ENCODE data around the gene DDO. TPM values are rescaled to one million over a fixed set of nuclear protein-coding genes. Genes with fewer than 3 reads are reported as not detected.
"Not testable (repeated sequence)": the region's sequence is repeated elsewhere in the genome, so short reads cannot be mapped to it uniquely, and the experiment has no call there.

The DDO gene
- polyA plus RNA-seq, 1 experiment = 0.68 TPM

GRCh38 chr6:110351986-110352385 is 63.4 kb downstream of the DDO start:
- Histone ChIP-seq H3K9me3 (ENCODE audit: control insufficient read depth, insufficient read depth, low read length) (no peaks in the 10 kb centered on the region), H3K4me3 (ENCODE audit: low read depth, low read length) (no peak overlapping the region), H3K27ac (ENCODE audit: low read depth, low read length) (no peak overlapping the region), H3K27me3 (ENCODE audit: control insufficient read depth, insufficient read depth, low read length) (peaks cover 21% of the 10 kb centered on the region)
- TF ChIP-seq CTCF (IDR thresholded peaks at IDR 0.05; ENCODE audit: low read depth, low read length) = no peak
- no peak for DNase-seq (ENCODE audit: low read depth, low spot score)
- ChIA-PET POLR2A (no interaction called here), CTCF (interaction anchor here (1.0 to 3.5 kb wide), 2 partner anchors 10 to 13 kb away, joined by 7 to 25 read pairs; no protein-coding TSS in a partner anchor)

GRCh38 chr6:110351546-110351945 is 63.8 kb downstream of the DDO start:
- POLR2A ChIA-PET = no interaction called here
- Histone ChIP-seq H3K27me3 (ENCODE audit: control insufficient read depth, insufficient read depth, low read length) (peaks cover 17% of the 10 kb centered on the region), H3K4me3 (ENCODE audit: low read depth, low read length) (no peak overlapping the region), H3K9me3 (ENCODE audit: control insufficient read depth, insufficient read depth, low read length) (no peaks in the 10 kb centered on the region), H3K27ac (ENCODE audit: low read depth, low read length) (no peak overlapping the region)
- TF ChIP-seq CTCF (IDR thresholded peaks at IDR 0.05; ENCODE audit: low read depth, low read length) = no peak
- CTCF ChIA-PET = interaction anchor here (3.5 kb wide), 1 partner anchor 10 kb away, joined by 25 read pairs; no protein-coding TSS in a partner anchor
- DNase-seq (ENCODE audit: low read depth, low spot score) = no peak

GRCh38 chr6:110350593-110350992 is 64.8 kb downstream of the DDO start:
- H3K9me3 ChIP-seq (ENCODE audit: control insufficient read depth, insufficient read depth, low read length); CTCF ChIA-PET: not testable (repeated sequence)

GRCh38 chr6:110348961-110349690 is 66.2 kb downstream of the DDO start:
- ChIA-PET POLR2A (interaction anchor here (0.5 kb wide), 1 partner anchor 460 kb away, joined by 4 read pairs; no protein-coding TSS in a partner anchor), CTCF (no interaction called here)
- H3K9me3 ChIP-seq (ENCODE audit: control insufficient read depth, insufficient read depth, low read length) = no peaks in the 10 kb centered on the region
- DNase-seq (ENCODE audit: low read depth, low spot score) = no peak
- H3K27me3 ChIP-seq (ENCODE audit: control insufficient read depth, insufficient read depth, low read length) = no peaks in the 10 kb centered on the region
- H3K4me3 ChIP-seq (ENCODE audit: low read depth, low read length) = no peak overlapping the region
- no peak overlapping the region for H3K27ac ChIP-seq (ENCODE audit: low read depth, low read length)
- TF ChIP-seq CTCF (IDR thresholded peaks at IDR 0.05; ENCODE audit: low read depth, low read length) = no peak

More at GRCh38 chr6:110350593-110350992, 64.8 kb downstream of the DDO start:
- POLR2A ChIA-PET; H3K4me3 ChIP-seq (ENCODE audit: low read depth, low read length); H3K27ac ChIP-seq (ENCODE audit: low read depth, low read length); DNase-seq (ENCODE audit: low read depth, low spot score); H3K27me3 ChIP-seq (ENCODE audit: control insufficient read depth, insufficient read depth, low read length): not testable (repeated sequence)

- Histone ChIP-seq H3K27ac (ENCODE audit: low read depth, low read length) (no peak overlapping the region), H3K27me3 (ENCODE audit: control insufficient read depth, insufficient read depth, low read length) (no peaks in the 10 kb centered on the region), H3K4me3 (ENCODE audit: low read depth, low read length) (no peak overlapping the region), H3K9me3 (ENCODE audit: control insufficient read depth, insufficient read depth, low read length) (no peaks in the 10 kb centered on the region)
- TF ChIP-seq CTCF (IDR thresholded peaks at IDR 0.05; ENCODE audit: low read depth, low read length) = no peak
- no peak for DNase-seq (ENCODE audit: low read depth, low spot score)
- ChIA-PET CTCF (interaction anchor here (0.6 kb wide), 1 partner anchor 71 kb away, joined by 5 read pairs; no protein-coding TSS in a partner anchor), POLR2A (no interaction called here)
These were observed 70.3 kb downstream of the DDO start for GRCh38 chr6:110345025-110345424.

Measured in AG04450 (cell line).